K562 (cell line): ENCODE results near the gene RARRES2. TPM values are rescaled to one million over a fixed set of nuclear protein-coding genes. Genes with fewer than 3 reads are reported as not detected.

Experiments used
- ATF3 ChIP-seq, 2 experiments: fragments of 450-650 bp in 1 of 2; sonication (generic) in 1 of 2; formaldehyde crosslinking in 1 of 2; IDR thresholded peaks in 1 of 2; conservative IDR thresholded peaks in 1 of 2; 2 replicates each; pipeline versions ENCODE4 v1.6.1 to v1.8.1; 2016 to 2023; ENCODE audit warnings: mild to moderate bottlenecking in 2 of 2, moderate library complexity in 2 of 2, inconsistent platforms in 1 of 2, missing genetic modification reagents in 1 of 2
- ATF4 ChIP-seq: fragments of 450-650 bp; formaldehyde crosslinking; IDR thresholded peaks from 2 replicates; pipeline ENCODE4 v1.4.0; 2022; ENCODE audit warnings: mild to moderate bottlenecking, moderate library complexity
- CREB1 ChIP-seq, 2 experiments: sonication (generic) in 1 of 2; formaldehyde crosslinking in 1 of 2; IDR thresholded peaks; 2 replicates each; pipeline versions ENCODE4 v1.6.1 to v1.8.0; 2012 to 2022; ENCODE audit warnings: inconsistent platforms in 1 of 2, mild to moderate bottlenecking in 1 of 2, missing genetic modification reagents in 1 of 2, moderate library complexity in 1 of 2
- CSDE1 ChIP-seq, 2 experiments: fragments of 450-650 bp; IDR thresholded peaks; 2 replicates each; pipeline ENCODE4 v1.6.1; 2016; ENCODE audit warnings: mild to moderate bottlenecking in 1 of 2
- CTBP1 ChIP-seq: fragments of 450-650 bp; IDR thresholded peaks from 2 replicates; pipeline ENCODE4 v1.6.1; 2016; ENCODE audit warnings: borderline replicate concordance
- POLR3A ChIP-seq: IDR thresholded peaks from 2 replicates; pipeline ENCODE4 v1.6.1; 2011; ENCODE audit warnings: borderline replicate concordance, mild to moderate bottlenecking, moderate library complexity; ENCODE audit not compliant: insufficient read length, insufficient read depth; ENCODE audit errors: extremely low read depth
- SETDB1 ChIP-seq: IDR thresholded peaks from one replicate; pipeline ENCODE4 v1.6.1; 2012; ENCODE audit warnings: low read length, control low read depth, inconsistent platforms
- SREBF1 ChIP-seq: fragments of 150-350 bp; IDR thresholded peaks from 2 replicates; pipeline ENCODE4 v1.6.1; 2014; ENCODE audit warnings: antibody characterized with exemption, low read depth, low read length, borderline replicate concordance
- TCFL5 ChIP-seq: fragments of 250-450 bp; sonication (Bioruptor Pico); conservative IDR thresholded peaks from 2 replicates; pipeline ENCODE4 v1.6.1; 2021; ENCODE audit warnings: mild to moderate bottlenecking, moderate library complexity, matching md5 sums
- THRA ChIP-seq: fragments of 450-650 bp; IDR thresholded peaks from 2 replicates; pipeline ENCODE4 v1.6.1; 2017; ENCODE audit warnings: mild to moderate bottlenecking, moderate library complexity
- ZBTB49 ChIP-seq: sonication (generic); formaldehyde crosslinking; IDR thresholded peaks from 2 replicates; pipeline ENCODE4 v1.8.0; 2022; ENCODE audit warnings: missing genetic modification reagents, mild to moderate bottlenecking, borderline replicate concordance
- ZNF124 ChIP-seq: sonication (generic); formaldehyde crosslinking; IDR thresholded peaks from 2 replicates; pipeline ENCODE4 v1.8.1; 2022; ENCODE audit warnings: missing genetic modification reagents
- ZNF175 ChIP-seq: fragments of 200-800 bp; sonication (Bioruptor generic); IDR thresholded peaks from 2 replicates; pipeline ENCODE4 v1.6.1; 2016; ENCODE audit warnings: low read depth, mild to moderate bottlenecking, missing genetic modification characterization, missing compliant biosample characterization
- ZNF57 ChIP-seq: fragments of 450-650 bp; formaldehyde crosslinking; IDR thresholded peaks from 2 replicates; pipeline ENCODE4 v1.4.0; 2020; ENCODE audit warnings: mild to moderate bottlenecking, moderate library complexity
- polyA plus RNA-seq, 8 experiments: library from polyadenylated mRNA; depleted of rRNA in 4 of 8; stranded (reverse) in 5 of 8; unstranded in 3 of 8; fragments of >200 nt; fragmentation: Nextera tagmentation in 2 of 8; fragmentation: Illumina TruSeq in 1 of 8; extraction: Ambion mirVana in 2 of 8; extraction: Trizol in 1 of 8; gene quantifications; 2 replicates each; pipeline versions ENCODE4 v1.2.1 to v1.2.3, GENCODE V29; 2011 to 2014; ENCODE audit warnings: inconsistent platforms in 1 of 8, missing spikeins in 1 of 8
- total RNA-seq, 7 experiments: library from RNA; depleted of rRNA in 6 of 7; stranded (reverse); fragments of >200 nt in 6 of 7; fragmentation: Illumina TruSeq in 2 of 7; extraction: Trizol in 2 of 7; gene quantifications; 2 replicates each; pipeline versions ENCODE4 v1.2.1 to v1.2.3, GENCODE V29; 2011 to 2021; ENCODE audit warnings: low replicate concordance in 1 of 7
- TF ChIP-seq, protein P1 (sequence below): IDR thresholded peaks from 3 replicates; pipeline ENCODE4 v1.6.1; 2011; ENCODE audit warnings: borderline replicate concordance, mild to moderate bottlenecking, moderate library complexity; ENCODE audit not compliant: insufficient read length; ENCODE audit errors: extremely low read depth

Gene RARRES2
- total and polyA plus RNA-seq, 9 of the 15 experiments (the other 6 are each of a cell fraction or from before 2014, with no cell fraction given) = 0.11 to 1.7 (median 0.23) TPM; not detected in 6

DNA sequence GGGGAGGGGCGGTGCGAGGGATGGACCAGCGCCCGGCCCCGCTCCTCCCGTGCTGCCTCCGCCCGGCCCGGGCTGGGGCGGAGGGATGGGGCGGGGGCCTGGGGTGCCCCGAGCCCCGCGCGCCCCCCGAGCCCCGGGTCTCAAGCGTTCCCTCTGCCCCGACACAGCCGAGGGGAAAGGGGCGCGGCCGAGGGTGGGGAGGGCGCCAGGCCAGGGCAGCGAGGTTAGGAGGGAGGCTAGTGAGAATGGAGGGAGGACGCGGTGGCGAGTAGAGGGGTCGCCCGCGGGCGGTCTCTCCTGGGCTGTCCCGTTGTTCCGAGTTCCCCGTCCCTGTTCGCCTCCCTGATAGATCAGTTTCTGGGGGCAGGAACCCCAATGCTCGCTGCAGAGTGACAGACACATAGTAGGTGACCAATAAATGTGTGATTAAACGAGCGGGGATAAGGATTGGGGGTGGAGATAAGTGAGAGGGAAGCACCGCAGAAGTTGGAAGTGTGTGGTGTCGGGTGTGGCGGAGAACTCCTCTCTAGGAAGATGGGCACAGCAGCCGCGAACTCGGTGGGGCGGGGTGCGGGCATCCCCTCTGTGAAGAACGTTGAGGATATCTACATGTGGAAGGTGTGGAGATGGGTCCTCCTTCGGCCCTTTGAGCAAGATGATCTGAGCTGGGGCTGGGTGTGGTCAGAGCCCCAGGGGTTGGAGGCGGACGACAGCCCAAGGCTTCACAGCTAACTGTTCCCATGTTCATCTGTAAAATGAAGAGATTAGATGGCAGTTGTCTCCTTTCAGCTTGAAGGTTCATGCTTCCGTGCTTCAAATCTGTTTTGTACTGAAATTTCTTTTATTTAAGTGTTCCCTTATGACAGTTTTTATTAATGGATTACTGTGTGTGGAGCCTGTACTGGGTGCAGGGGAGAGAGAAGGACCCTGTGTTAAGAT is 38.3 kb upstream of the RARRES2 start (continued):
- TF ChIP-seq THRA (no peak), SETDB1 (no peak), ZNF175 (CRISPR knock-in tag) (no peak), CREB1 (IDR thresholded peaks at IDR 0.05) (no peak), CREB1 (CRISPR knock-in tag; IDR thresholded peaks at IDR 0.05) (no peak), ZBTB49 (no peak), TCFL5 (no peak), CTBP1 (peak; percentile 36; the same call in 1 of the 2 replicates), SREBF1 (no peak), ZNF124 (CRISPR knock-in tag) (no peak), ATF3 (IDR thresholded peaks at IDR 0.05) (no peak), ATF3 (CRISPR knock-in tag; conservative IDR thresholded peaks at IDR 0.05) (no peak), CSDE1 (IDR thresholded peaks at IDR 0.05) (no peak), POLR3A (no peak), ATF4 (CRISPR knock-in tag) (no peak), ZNF57 (CRISPR knock-in tag) (no peak)
- TF ChIP-seq, protein P1, sequence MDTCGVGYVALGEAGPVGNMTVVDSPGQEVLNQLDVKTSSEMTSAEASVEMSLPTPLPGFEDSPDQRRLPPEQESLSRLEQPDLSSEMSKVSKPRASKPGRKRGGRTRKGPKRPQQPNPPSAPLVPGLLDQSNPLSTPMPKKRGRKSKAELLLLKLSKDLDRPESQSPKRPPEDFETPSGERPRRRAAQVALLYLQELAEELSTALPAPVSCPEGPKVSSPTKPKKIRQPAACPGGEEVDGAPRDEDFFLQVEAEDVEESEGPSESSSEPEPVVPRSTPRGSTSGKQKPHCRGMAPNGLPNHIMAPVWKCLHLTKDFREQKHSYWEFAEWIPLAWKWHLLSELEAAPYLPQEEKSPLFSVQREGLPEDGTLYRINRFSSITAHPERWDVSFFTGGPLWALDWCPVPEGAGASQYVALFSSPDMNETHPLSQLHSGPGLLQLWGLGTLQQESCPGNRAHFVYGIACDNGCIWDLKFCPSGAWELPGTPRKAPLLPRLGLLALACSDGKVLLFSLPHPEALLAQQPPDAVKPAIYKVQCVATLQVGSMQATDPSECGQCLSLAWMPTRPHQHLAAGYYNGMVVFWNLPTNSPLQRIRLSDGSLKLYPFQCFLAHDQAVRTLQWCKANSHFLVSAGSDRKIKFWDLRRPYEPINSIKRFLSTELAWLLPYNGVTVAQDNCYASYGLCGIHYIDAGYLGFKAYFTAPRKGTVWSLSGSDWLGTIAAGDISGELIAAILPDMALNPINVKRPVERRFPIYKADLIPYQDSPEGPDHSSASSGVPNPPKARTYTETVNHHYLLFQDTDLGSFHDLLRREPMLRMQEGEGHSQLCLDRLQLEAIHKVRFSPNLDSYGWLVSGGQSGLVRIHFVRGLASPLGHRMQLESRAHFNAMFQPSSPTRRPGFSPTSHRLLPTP = no peak
